Skeletal muscle satellite cell (primary cell): ENCODE results near the gene GLG1.
A peak's percentile ranks its signal among the peaks of the same experiment; 100 is the strongest.
"Not testable (repeated sequence)": the region's sequence is repeated elsewhere in the genome, so short reads cannot be mapped to it uniquely, and the experiment has no call there.

Experiments
- H3K27me3 ChIP-seq: 2 replicates; pipeline ENCODE4 v1.7.0; 2013; ENCODE audit warnings: low read length; ENCODE audit not compliant: control insufficient read depth, insufficient read depth
- H3K36me3 ChIP-seq: 2 replicates; pipeline ENCODE4 v1.7.0; 2013; ENCODE audit warnings: mild to moderate bottlenecking, control low read depth, low read length; ENCODE audit not compliant: insufficient read depth
- H3K4me1 ChIP-seq: 2 replicates; pipeline ENCODE4 v1.7.0; 2013; ENCODE audit warnings: low read length; ENCODE audit not compliant: control insufficient read depth, insufficient read depth
- H3K4me2 ChIP-seq: 2 replicates; pipeline ENCODE4 v1.7.0; 2013; ENCODE audit warnings: mild to moderate bottlenecking, low read length
- H3K4me3 ChIP-seq: 2 replicates; pipeline ENCODE4 v1.7.0; 2013; ENCODE audit warnings: low read length
- H3K9ac ChIP-seq: 2 replicates; pipeline ENCODE4 v1.7.0; 2013; ENCODE audit warnings: mild to moderate bottlenecking, low read depth, low read length, moderate library complexity
- H3K9me3 ChIP-seq: replicated peaks from 2 replicates; pipeline ENCODE4 v1.7.0; 2013; ENCODE audit warnings: mild to moderate bottlenecking, control low read depth, low read length

GLG1 gene

GRCh38 chr16:74450236-74450635, 156.7 kb downstream of the GLG1 start:
- peak overlapping the region; percentile 8 for H3K9ac ChIP-seq
- H3K9me3 ChIP-seq, result no peaks in the 10 kb centered on the region
- H3K4me2 ChIP-seq, result peak overlapping the region; percentile 59
- H3K4me1 ChIP-seq, result peaks cover 24% of the 10 kb centered on the region
- no peak overlapping the region for H3K4me3 ChIP-seq
- H3K36me3 ChIP-seq, result peaks cover 50% of the 10 kb centered on the region
- no peaks in the 10 kb centered on the region for H3K27me3 ChIP-seq

GRCh38 chr16:74449470-74449869, 157.4 kb downstream of the GLG1 start:
- H3K9ac ChIP-seq, result peak overlapping the region; percentile 32
- H3K4me2 ChIP-seq, result peak overlapping the region; percentile 59
- peaks cover 23% of the 10 kb centered on the region for H3K4me1 ChIP-seq
- H3K4me3 ChIP-seq, result no peak overlapping the region
- peaks cover 50% of the 10 kb centered on the region for H3K36me3 ChIP-seq
- no peaks in the 10 kb centered on the region for H3K27me3 ChIP-seq
- H3K9me3 ChIP-seq, result no peaks in the 10 kb centered on the region

- Histone ChIP-seq H3K4me1 (peaks cover 23% of the 10 kb centered on the region), H3K27me3 (no peaks in the 10 kb centered on the region), H3K4me2 (peak overlapping the region; percentile 59), H3K9me3 (no peaks in the 10 kb centered on the region), H3K4me3 (no peak overlapping the region), H3K36me3 (peaks cover 50% of the 10 kb centered on the region), H3K9ac (peak overlapping the region; percentile 45)
Measured at GRCh38 chr16:74448990-74449389, 157.9 kb downstream of the GLG1 start.

GRCh38 chr16:74447578-74447977, 159.3 kb downstream of the GLG1 start:
- no peak overlapping the region for H3K4me3 ChIP-seq
- H3K4me1 ChIP-seq, result peaks cover 23% of the 10 kb centered on the region
- no peak overlapping the region for H3K9ac ChIP-seq
- H3K9me3 ChIP-seq, result no peaks in the 10 kb centered on the region
- H3K4me2 ChIP-seq, result no peak overlapping the region
- no peaks in the 10 kb centered on the region for H3K27me3 ChIP-seq
- H3K36me3 ChIP-seq, result peaks cover 41% of the 10 kb centered on the region

- Histone ChIP-seq H3K27me3 (no peaks in the 10 kb centered on the region), H3K9ac (no peak overlapping the region), H3K4me1 (peaks cover 23% of the 10 kb centered on the region), H3K9me3 (no peaks in the 10 kb centered on the region), H3K4me3 (no peak overlapping the region), H3K36me3 (peaks cover 34% of the 10 kb centered on the region), H3K4me2 (no peak overlapping the region)
Measured at GRCh38 chr16:74446866-74447265, 160.0 kb downstream of the GLG1 start.

- not testable (repeated sequence) for H3K27me3 ChIP-seq, H3K9me3 ChIP-seq
- peaks cover 24% of the 10 kb centered on the region for H3K36me3 ChIP-seq
Measured at GRCh38 chr16:74443624-74444346, 163.1 kb downstream of the GLG1 start.

GRCh38 chr16:74439685-74440084, 167.2 kb downstream of the GLG1 start:
- Histone ChIP-seq H3K9me3 (no peaks in the 10 kb centered on the region), H3K9ac (no peak overlapping the region), H3K27me3 (no peaks in the 10 kb centered on the region), H3K4me3 (no peak overlapping the region), H3K4me1 (no peaks in the 10 kb centered on the region), H3K4me2 (no peak overlapping the region), H3K36me3 (peaks cover 7% of the 10 kb centered on the region)

More at GRCh38 chr16:74443624-74444346, 163.1 kb downstream of the GLG1 start:
- H3K9ac ChIP-seq, H3K4me2 ChIP-seq, H3K4me1 ChIP-seq, H3K4me3 ChIP-seq: not testable (repeated sequence)

- no peak overlapping the region for H3K9ac ChIP-seq
- H3K4me3 ChIP-seq, result no peak overlapping the region
- H3K4me2 ChIP-seq, result no peak overlapping the region
- H3K4me1 ChIP-seq, result no peaks in the 10 kb centered on the region
- H3K9me3 ChIP-seq, result no peaks in the 10 kb centered on the region
- H3K27me3 ChIP-seq, result no peaks in the 10 kb centered on the region
- peaks cover 7% of the 10 kb centered on the region for H3K36me3 ChIP-seq
Measured at GRCh38 chr16:74438492-74438979, 168.4 kb downstream of the GLG1 start.

- H3K27me3 ChIP-seq, result no peaks in the 10 kb centered on the region
- H3K9me3 ChIP-seq, result no peaks in the 10 kb centered on the region
- no peaks in the 10 kb centered on the region for H3K36me3 ChIP-seq
- no peak overlapping the region for H3K4me3 ChIP-seq
- no peak overlapping the region for H3K9ac ChIP-seq
- H3K4me2 ChIP-seq, result no peak overlapping the region
- no peaks in the 10 kb centered on the region for H3K4me1 ChIP-seq
Measured at GRCh38 chr16:74431516-74431915, 175.4 kb downstream of the GLG1 start.

GRCh38 chr16:74430036-74430712, 176.7 kb downstream of the GLG1 start:
- not testable (repeated sequence) for H3K9me3 ChIP-seq, H3K36me3 ChIP-seq, H3K9ac ChIP-seq, H3K4me1 ChIP-seq, H3K4me2 ChIP-seq, H3K27me3 ChIP-seq, H3K4me3 ChIP-seq

- H3K9ac ChIP-seq, H3K9me3 ChIP-seq, H3K27me3 ChIP-seq, H3K36me3 ChIP-seq, H3K4me3 ChIP-seq, H3K4me1 ChIP-seq, H3K4me2 ChIP-seq: not testable (repeated sequence)
Measured at GRCh38 chr16:74428493-74428892, 178.4 kb downstream of the GLG1 start.

- H3K9ac ChIP-seq, H3K4me3 ChIP-seq, H3K4me2 ChIP-seq, H3K9me3 ChIP-seq, H3K4me1 ChIP-seq, H3K27me3 ChIP-seq, H3K36me3 ChIP-seq: not testable (repeated sequence)
Measured at GRCh38 chr16:74425751-74426150, 181.2 kb downstream of the GLG1 start.
